Ishikawa (cell line): ENCODE measurements around the gene SSR4.

Experiments
- CEBPB ChIP-seq: IDR thresholded peaks from 2 replicates; pipeline ENCODE4 v1.6.1; 2012
- CREB1 ChIP-seq: IDR thresholded peaks from 2 replicates; pipeline ENCODE4 v1.6.1; 2012; ENCODE audit warnings: low read depth
- EGR1 ChIP-seq: IDR thresholded peaks from 2 replicates; pipeline ENCODE4 v1.6.1; 2012
- EP300 ChIP-seq: IDR thresholded peaks from 2 replicates; pipeline ENCODE4 v1.6.1; 2012; ENCODE audit warnings: borderline replicate concordance
- YY1 ChIP-seq: IDR thresholded peaks from 2 replicates; pipeline ENCODE4 v1.6.1; 2012; ENCODE audit warnings: low read depth
- ZBTB7A ChIP-seq: IDR thresholded peaks from 2 replicates; pipeline ENCODE4 v1.6.1; 2012; ENCODE audit warnings: low read depth
- TF ChIP-seq, protein P1 (sequence below): IDR thresholded peaks from 2 replicates; pipeline ENCODE4 v1.6.1; 2012
- TF ChIP-seq, protein P2 (sequence below): IDR thresholded peaks from 2 replicates; pipeline ENCODE4 v1.6.1; 2012

DNA sequence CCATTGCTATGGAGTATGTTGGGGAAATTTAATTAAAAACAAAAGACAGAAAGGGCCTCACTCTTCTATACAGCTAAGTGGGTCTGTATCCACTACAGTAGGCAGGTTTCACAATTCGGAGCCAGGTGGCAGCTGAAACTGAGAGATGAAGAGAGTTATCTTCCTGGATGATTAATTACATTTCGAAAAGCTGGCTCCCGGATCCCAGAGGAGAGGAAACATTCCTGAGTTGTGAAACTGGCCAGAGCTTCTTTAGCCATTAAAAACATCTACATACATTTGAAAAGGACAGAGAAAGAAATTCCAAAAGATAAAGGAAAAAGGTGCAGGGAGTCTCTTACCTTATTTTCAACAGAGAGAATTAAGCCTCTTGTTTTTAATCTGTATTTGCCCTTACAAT lies 51.4 kb downstream of the SSR4 start:
- TF ChIP-seq CEBPB, result no peak
- no peak for TF ChIP-seq EP300
- no peak for TF ChIP-seq CREB1
- no peak for TF ChIP-seq YY1
- TF ChIP-seq, protein P1, sequence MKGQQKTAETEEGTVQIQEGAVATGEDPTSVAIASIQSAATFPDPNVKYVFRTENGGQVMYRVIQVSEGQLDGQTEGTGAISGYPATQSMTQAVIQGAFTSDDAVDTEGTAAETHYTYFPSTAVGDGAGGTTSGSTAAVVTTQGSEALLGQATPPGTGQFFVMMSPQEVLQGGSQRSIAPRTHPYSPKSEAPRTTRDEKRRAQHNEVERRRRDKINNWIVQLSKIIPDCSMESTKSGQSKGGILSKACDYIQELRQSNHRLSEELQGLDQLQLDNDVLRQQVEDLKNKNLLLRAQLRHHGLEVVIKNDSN, result no peak
- TF ChIP-seq, protein P2, sequence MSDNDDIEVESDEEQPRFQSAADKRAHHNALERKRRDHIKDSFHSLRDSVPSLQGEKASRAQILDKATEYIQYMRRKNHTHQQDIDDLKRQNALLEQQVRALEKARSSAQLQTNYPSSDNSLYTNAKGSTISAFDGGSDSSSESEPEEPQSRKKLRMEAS, result no peak
- no peak for TF ChIP-seq ZBTB7A
- TF ChIP-seq EGR1, result no peak
